ENCODE data around the gene OR2T8. TPM values are rescaled to one million over a fixed set of nuclear protein-coding genes. Genes with fewer than 3 reads are reported as not detected.

OR2T8 gene
- total and polyA plus RNA-seq, 2 of the 8 experiments (the other 6 are each of a cell fraction or from before 2014, with no cell fraction given), result not detected

GRCh38 chr1:247936415-247936814, 16.4 kb downstream of the OR2T8 start:
- Histone ChIP-seq H3K9ac (replicated peaks in 1 of 4; ENCODE audit: extremely low read depth in 1 of 4, low read depth in 3 of 4, low read length in 3 of 4) (no peak overlapping the region), H3K23ac (ENCODE audit: insufficient read length) (no peak overlapping the region), H3K79me2 (ENCODE audit: control insufficient read depth in 1 of 2, insufficient read depth in 2 of 2, low read length in 2 of 2) (no peaks in the 10 kb centered on the region), H2AK5ac (ENCODE audit: low read depth, low read length) (no peak overlapping the region), H3K27me3 (replicated peaks in 1 of 4; ENCODE audit: control insufficient read depth in 3 of 4, extremely low read depth in 1 of 4, insufficient read depth in 3 of 4, low read length in 3 of 4) (no peaks in the 10 kb centered on the region), H3K36me3 (ENCODE audit: control insufficient read depth in 2 of 4, insufficient read depth in 4 of 4, low read length in 3 of 4) (no peaks in the 10 kb centered on the region), H2BK12ac (ENCODE audit: low read depth, low read length) (no peak overlapping the region), H3K27ac (ENCODE audit: low read depth, low read length) (no peak overlapping the region), H3K18ac (ENCODE audit: extremely low read depth, low read length) (no peak overlapping the region), H2BK15ac (ENCODE audit: low read length) (no peak overlapping the region), H2BK20ac (ENCODE audit: low read length) (no peak overlapping the region), H3K56ac (replicated peaks; ENCODE audit: insufficient read length, low read depth, low read length) (no peak overlapping the region), H3K79me1 (ENCODE audit: low read depth, low read length) (no peaks in the 10 kb centered on the region), H2BK5ac (ENCODE audit: low read depth, low read length) (no peak overlapping the region), H4K5ac (ENCODE audit: insufficient read length, low read depth, low read length) (no peak overlapping the region), H4K91ac (replicated peaks; ENCODE audit: insufficient read length, low read length) (no peak overlapping the region), H3K9me3 (ENCODE audit: insufficient read depth in 2 of 2, low read depth in 1 of 2, low read length in 1 of 2) (peaks cover 60 to 63% of the 10 kb centered on the region in 2 experiments), H3K4me3 (ENCODE audit: extremely low read depth in 1 of 4, insufficient read depth in 2 of 4, low read depth in 3 of 4, low read length in 4 of 4) (no peak overlapping the region), H2AFZ (ENCODE audit: low read length) (no peak overlapping the region), H3K4me1 (replicated peaks in 1 of 4; ENCODE audit: control insufficient read depth in 3 of 4, insufficient read depth in 4 of 4, low read length in 3 of 4) (no peaks in the 10 kb centered on the region), H3K14ac (ENCODE audit: insufficient read length) (no peak overlapping the region), H3K23me2 (ENCODE audit: low read depth, low read length) (no peaks in the 10 kb centered on the region), H4K20me1 (replicated peaks in 1 of 2; ENCODE audit: control insufficient read depth in 1 of 2, insufficient read depth in 2 of 2, low read length in 2 of 2) (no peaks in the 10 kb centered on the region), H3K4ac (replicated peaks; ENCODE audit: insufficient read length, low read depth, low read length) (no peak overlapping the region), H3K4me2 (ENCODE audit: insufficient read depth in 1 of 2, low read depth in 2 of 2, low read length in 2 of 2) (no peak overlapping the region), H2BK120ac (replicated peaks; ENCODE audit: low read depth, low read length) (no peak overlapping the region), H4K8ac (ENCODE audit: extremely low read depth, insufficient read depth, low read length) (no peak overlapping the region)
- 86% methylated on average over 18 of the region's 18 CpGs; no CpG with 5 or more reads in 1 of the 2 experiments for WGBS, 2 experiments (ENCODE audit: extremely low coverage in 1 of 2, insufficient coverage in 1 of 2, insufficient read length in 1 of 2, insufficient replicate concordance in 2 of 2, low coverage in 1 of 2, low lambda C conversion rate in 2 of 2, missing lambda C conversion rate in 1 of 2)
- FAIRE-seq (no peak), DNase-seq (ENCODE audit: low read depth in 1 of 2, low spot score in 2 of 2) (no peak)
- ChIA-PET CTCF (ENCODE audit: partially characterized antibody) (interaction anchor here (0.7 to 1.2 kb wide), 7 partner anchors 9 to 862 kb away, joined by 3 to 4 read pairs (median 3); no protein-coding TSS in a partner anchor), POLR2A (ENCODE audit: partially characterized antibody) (no interaction called here)
- TF ChIP-seq TBP (IDR thresholded peaks at IDR 0.05; ENCODE audit: low read depth, low read length) (no peak), BRCA1 (IDR thresholded peaks at IDR 0.05; ENCODE audit: low read depth, low read length) (no peak), KDM1A (IDR thresholded peaks at IDR 0.05; ENCODE audit: borderline replicate concordance, low read length) (no peak), NRF1 (IDR thresholded peaks at IDR 0.05; ENCODE audit: low read depth, low read length) (no peak), ATF2 (IDR thresholded peaks at IDR 0.05; ENCODE audit: low read length) (no peak), RNF2 (IDR thresholded peaks at IDR 0.05; ENCODE audit: borderline replicate concordance, low read depth, low read length, missing control alignments, poor library complexity, severe bottlenecking) (no peak), RXRA (IDR thresholded peaks at IDR 0.05; ENCODE audit: insufficient read depth, low read depth, low read length) (no peak), ZNF274 (IDR thresholded peaks at IDR 0.05; ENCODE audit: borderline replicate concordance, extremely low read depth, low read length) (no peak), BCL11A (IDR thresholded peaks at IDR 0.05; ENCODE audit: low read depth in 2 of 2, low read length in 2 of 2) (no peak), FOSL1 (IDR thresholded peaks at IDR 0.05; ENCODE audit: insufficient read depth, low read depth, low read length) (no peak), CHD1 (IDR thresholded peaks at IDR 0.05; ENCODE audit: low read depth, low read length) (no peak), TAF1 (IDR thresholded peaks at IDR 0.05; ENCODE audit: low read depth, low read length) (no peak), SIX5 (IDR thresholded peaks at IDR 0.05; ENCODE audit: low read depth, low read length) (no peak)

All from H1 (cell line).